Sigmoid colon (tissue), 7 donors: ENCODE data around the gene ST6GALNAC4. TPM values are rescaled to one million over a fixed set of nuclear protein-coding genes. Genes with fewer than 3 reads are reported as not detected.
A peak's percentile ranks its signal among the peaks of the same experiment; 100 is the strongest.

Experiments
- DNase-seq: peaks from one replicate; pipeline ENCODE4 v3.0.0-alpha.2; 2019
- H3K27ac ChIP-seq, 4 donors: fragments of 200-600 bp; sonication (generic); one replicate each; pipeline ENCODE4 v1.5.1; 2016 to 2019; ENCODE audit warnings: mild to moderate bottlenecking in 1 of 4
- H3K27me3 ChIP-seq, 3 donors: fragments of 200-600 bp; sonication (generic); one replicate each; pipeline ENCODE4 v1.5.1; 2019; ENCODE audit warnings: mild to moderate bottlenecking in 1 of 3
- H3K36me3 ChIP-seq, 4 donors: fragments of 200-600 bp; sonication (generic); one replicate each; pipeline ENCODE4 v1.5.1; 2016 to 2019
- H3K4me1 ChIP-seq, 4 donors: fragments of 200-600 bp; sonication (generic); one replicate each; pipeline ENCODE4 v1.5.1; 2017 to 2019
- H3K4me3 ChIP-seq, 4 donors: fragments of 200-600 bp; sonication (generic); one replicate each; pipeline ENCODE4 v1.5.1; 2017 to 2019; ENCODE audit warnings: mild to moderate bottlenecking in 2 of 4, moderate library complexity in 1 of 4
- H3K9me3 ChIP-seq, 4 donors: fragments of 200-600 bp in 3 of 4; sonication (generic) in 3 of 4; one replicate each; pipeline versions ENCODE4 v1.5.1 to v1.6.1; 2013 to 2019
- CTCF ChIP-seq, 4 experiments: fragments of 450-650 bp in 3 of 4; fragments of 200-600 bp in 1 of 4; IDR thresholded peaks; one replicate each; pipeline ENCODE4 v1.5.1; 2016 to 2019; ENCODE audit warnings: antibody characterized with exemption in 4 of 4, mild to moderate bottlenecking in 3 of 4, moderate library complexity in 2 of 4
- EP300 ChIP-seq, 4 donors: sonication (generic); formaldehyde crosslinking; IDR thresholded peaks; one replicate each; pipeline ENCODE4 v1.6.1; 2017; ENCODE audit warnings: antibody characterized with exemption in 4 of 4
- POLR2A ChIP-seq, 2 donors: fragments of 450-650 bp; IDR thresholded peaks; one replicate each; pipeline ENCODE4 v1.6.1; 2016; ENCODE audit warnings: antibody characterized with exemption in 2 of 2, mild to moderate bottlenecking in 2 of 2, moderate library complexity in 2 of 2
- POLR2AphosphoS5 ChIP-seq, 4 donors: sonication (generic); formaldehyde crosslinking; IDR thresholded peaks; one replicate each; pipeline ENCODE4 v1.6.1; 2017; ENCODE audit warnings: antibody characterized with exemption in 4 of 4
- WGBS, 2 donors: extraction: QIAGEN DNeasy Blood & Tissue Kit; methylation state at CpG; one replicate each; pipeline ENCODE4 v1.1.7; 2013; 5-methylcytosine and 5-hydroxymethylcytosine counted together
- intact Hi-C: fragments of 100-400 bp; cut with DNase I; formaldehyde crosslinking; loops from one replicate; pipeline ENCODE4 v1.15.1; 2023
- polyA plus RNA-seq, 3 donors: library from polyadenylated mRNA; stranded (reverse); fragments of 200-250 nt; gene quantifications; one replicate each; pipeline ENCODE4 v1.2.3, GENCODE V29; 2013
- total RNA-seq, 4 donors: library from RNA; depleted of rRNA; stranded (reverse); fragments of >200 nt; gene quantifications; one replicate each; pipeline ENCODE4 v1.1.0, GENCODE V29; 2016
- donor health status: healthy with polysubstance abuse.
- donor health status: Bipolar disorder and iron deficiency.
- donor health status: healthy.

Gene ST6GALNAC4
- total and polyA plus RNA-seq, 7 donors = 22.8 to 51.1 (median 27.0) TPM

GRCh38 chr9:127962278-127962677 lies 45.4 kb upstream of the ST6GALNAC4 start:
- no peak for DNase-seq
- no peaks in the 10 kb centered on the region for H3K36me3 ChIP-seq
- WGBS, 2 donors = 58 to 64% methylated on average over 3 of the region's 3 CpGs
- intact Hi-C loops = no loop called here
- peak overlapping the region; percentile 94 to 99 (median 96) for H3K27ac ChIP-seq
- H3K4me3 ChIP-seq = no peak overlapping the region
- TF ChIP-seq EP300 (IDR thresholded peaks at IDR 0.05) = no peak
- no peaks in the 10 kb centered on the region for H3K9me3 ChIP-seq
- H3K4me1 ChIP-seq = peaks cover 0 to 82% (median 75%) of the 10 kb centered on the region in 4 donors
- no peaks in the 10 kb centered on the region for H3K27me3 ChIP-seq

GRCh38 chr9:127961613-127962155 lies 44.8 kb upstream of the ST6GALNAC4 start:
- DNase-seq = no peak
- Histone ChIP-seq H3K9me3 (no peaks in the 10 kb centered on the region), H3K36me3 (no peaks in the 10 kb centered on the region), H3K4me3 (no peak overlapping the region), H3K4me1 (peaks cover 0 to 76% (median 69%) of the 10 kb centered on the region in 4 donors), H3K27me3 (no peaks in the 10 kb centered on the region), H3K27ac (peak overlapping the region; percentile 94 to 99 (median 96))
- TF ChIP-seq POLR2AphosphoS5 (IDR thresholded peaks at IDR 0.05) (no peak), EP300 (IDR thresholded peaks at IDR 0.05) (no peak), POLR2A (IDR thresholded peaks at IDR 0.05) (no peak), CTCF (IDR thresholded peaks at IDR 0.05) (no peak)
- 93 to 97% methylated on average over 13 of the region's 13 CpGs for WGBS, 2 donors
- intact Hi-C loops = no loop called here

GRCh38 chr9:127961155-127961490 lies 44.3 kb upstream of the ST6GALNAC4 start:
- 86 to 92% methylated on average over 2 of the region's 2 CpGs for WGBS, 2 donors
- intact Hi-C loops = no loop called here
- no peaks in the 10 kb centered on the region for H3K9me3 ChIP-seq
- peak overlapping the region; percentile 94 to 99 (median 96) for H3K27ac ChIP-seq
- H3K4me1 ChIP-seq = peaks cover 0 to 72% (median 65%) of the 10 kb centered on the region in 4 donors
- no peaks in the 10 kb centered on the region for H3K27me3 ChIP-seq
- H3K36me3 ChIP-seq = no peaks in the 10 kb centered on the region
- no peak for DNase-seq
- no peak overlapping the region for H3K4me3 ChIP-seq
- TF ChIP-seq CTCF (IDR thresholded peaks at IDR 0.05) (no peak), EP300 (IDR thresholded peaks at IDR 0.05) (no peak), POLR2AphosphoS5 (IDR thresholded peaks at IDR 0.05) (no peak), POLR2A (IDR thresholded peaks at IDR 0.05) (no peak)

- 41 to 53% methylated on average over 11 of the region's 11 CpGs for WGBS, 2 donors
- no peak overlapping the region for H3K4me3 ChIP-seq
- H3K27ac ChIP-seq = peak overlapping the region; percentile 94 to 99 (median 96)
- intact Hi-C loops = no loop called here
- peaks cover 0 to 72% (median 65%) of the 10 kb centered on the region in 4 donors for H3K4me1 ChIP-seq
- no peak for DNase-seq
- H3K27me3 ChIP-seq = no peaks in the 10 kb centered on the region
- TF ChIP-seq POLR2AphosphoS5 (IDR thresholded peaks at IDR 0.05) (no peak), EP300 (IDR thresholded peaks at IDR 0.05) (no peak), CTCF (IDR thresholded peaks at IDR 0.05) (no peak), POLR2A (IDR thresholded peaks at IDR 0.05) (no peak)
- no peaks in the 10 kb centered on the region for H3K36me3 ChIP-seq
- H3K9me3 ChIP-seq = no peaks in the 10 kb centered on the region
These were observed 43.7 kb upstream of the ST6GALNAC4 start for GRCh38 chr9:127960410-127961154.

GRCh38 chr9:127959841-127960409 lies 43.1 kb upstream of the ST6GALNAC4 start:
- H3K4me3 ChIP-seq = no peak overlapping the region
- intact Hi-C loops = no loop called here
- H3K27ac ChIP-seq = peak overlapping the region; percentile 94 to 99 (median 96)
- H3K9me3 ChIP-seq = no peaks in the 10 kb centered on the region
- H3K4me1 ChIP-seq = peaks cover 0 to 72% (median 65%) of the 10 kb centered on the region in 4 donors
- no peak for TF ChIP-seq POLR2AphosphoS5 (IDR thresholded peaks at IDR 0.05)
- no peak for TF ChIP-seq EP300 (IDR thresholded peaks at IDR 0.05)
- TF ChIP-seq POLR2A (IDR thresholded peaks at IDR 0.05) = no peak
- TF ChIP-seq CTCF (IDR thresholded peaks at IDR 0.05) = no peak
- H3K36me3 ChIP-seq = no peaks in the 10 kb centered on the region
- no peak for DNase-seq
- H3K27me3 ChIP-seq = no peaks in the 10 kb centered on the region
- WGBS, 2 donors = 83 to 87% methylated on average over 2 of the region's 2 CpGs
